Measurements from ENCODE around the gene TADA3. TPM values are rescaled to one million over a fixed set of nuclear protein-coding genes. Genes with fewer than 3 reads are reported as not detected.
A peak's percentile ranks its signal among the peaks of the same experiment; 100 is the strongest.

The TADA3 gene, protein sequence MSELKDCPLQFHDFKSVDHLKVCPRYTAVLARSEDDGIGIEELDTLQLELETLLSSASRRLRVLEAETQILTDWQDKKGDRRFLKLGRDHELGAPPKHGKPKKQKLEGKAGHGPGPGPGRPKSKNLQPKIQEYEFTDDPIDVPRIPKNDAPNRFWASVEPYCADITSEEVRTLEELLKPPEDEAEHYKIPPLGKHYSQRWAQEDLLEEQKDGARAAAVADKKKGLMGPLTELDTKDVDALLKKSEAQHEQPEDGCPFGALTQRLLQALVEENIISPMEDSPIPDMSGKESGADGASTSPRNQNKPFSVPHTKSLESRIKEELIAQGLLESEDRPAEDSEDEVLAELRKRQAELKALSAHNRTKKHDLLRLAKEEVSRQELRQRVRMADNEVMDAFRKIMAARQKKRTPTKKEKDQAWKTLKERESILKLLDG
- 106 TPM for total RNA-seq

DNA sequence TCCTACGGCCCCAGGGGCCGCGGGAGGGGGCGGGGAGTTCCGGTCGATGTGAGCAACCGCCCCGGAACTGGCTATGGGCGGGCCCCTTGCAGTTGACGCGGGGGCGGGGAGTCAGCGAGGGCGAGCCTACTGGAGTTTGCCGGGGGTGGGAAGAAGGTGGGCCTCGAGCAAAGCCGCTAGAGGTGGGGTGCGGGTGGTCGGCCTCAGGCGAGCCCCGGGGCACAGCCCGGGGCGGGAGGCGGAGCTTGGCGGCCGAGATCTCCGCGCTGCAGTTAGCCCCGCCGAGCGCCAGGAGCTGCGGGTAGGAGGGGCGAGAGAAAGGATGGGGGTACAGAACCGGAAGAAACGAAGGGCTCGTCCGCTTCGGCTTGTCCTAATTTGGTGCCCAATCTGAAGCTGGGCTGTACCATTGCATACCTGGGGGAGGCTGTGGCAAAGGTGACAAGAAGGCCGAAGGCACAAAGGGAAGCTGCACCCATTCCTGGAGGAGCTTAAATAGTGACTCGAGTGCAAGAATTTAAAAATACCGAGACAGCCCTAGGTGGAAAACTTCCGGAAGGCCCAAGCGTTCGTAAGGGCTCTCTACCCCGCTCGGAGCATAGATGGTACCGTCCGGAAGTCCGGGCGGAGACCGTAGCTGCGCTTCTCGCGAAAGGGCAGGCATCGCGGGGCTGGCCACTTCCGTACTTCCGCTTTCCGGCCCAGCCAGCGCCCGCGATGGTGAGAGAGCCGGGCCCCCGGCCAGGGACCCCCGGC, at the start of gene TADA3, which contains the start of gene ARPC4:
TADA3 (minus strand) TSS at position 69 of the 756 bp plus-strand sequence. CDS start 1,007 bp downstream, outside the sequence.
ARPC4 (plus strand) TSS at position 678 of the 756 bp plus-strand sequence; CDS start at position 718, 40 bp downstream.
- Histone ChIP-seq H3K36me3 (peaks cover 17 to 24% of the 10 kb centered on the region in 2 donors), H3K27ac (peak within 1 kb of the TSS; percentile 95 to 98), H3K27me3 (no peaks in the 10 kb centered on the region), H3K4me1 (peaks cover 6 to 22% of the 10 kb centered on the region in 2 donors), H3K9me3 (no peaks in the 10 kb centered on the region), H3K4me3 (peak within 1 kb of the TSS; percentile 75 to 84)
- intact Hi-C loops (cut with DNase I) = loop anchor here (1.0 to 5.0 kb wide), 11 partner anchors 18 to 350 kb away; partner anchors contain the start of genes BRPF1, CRELD1, IL17RC and OGG1
- DNase-seq (ENCODE audit: low spot score in 2 of 2) = peak; percentile 71 to 96
- TF ChIP-seq, protein P1, sequence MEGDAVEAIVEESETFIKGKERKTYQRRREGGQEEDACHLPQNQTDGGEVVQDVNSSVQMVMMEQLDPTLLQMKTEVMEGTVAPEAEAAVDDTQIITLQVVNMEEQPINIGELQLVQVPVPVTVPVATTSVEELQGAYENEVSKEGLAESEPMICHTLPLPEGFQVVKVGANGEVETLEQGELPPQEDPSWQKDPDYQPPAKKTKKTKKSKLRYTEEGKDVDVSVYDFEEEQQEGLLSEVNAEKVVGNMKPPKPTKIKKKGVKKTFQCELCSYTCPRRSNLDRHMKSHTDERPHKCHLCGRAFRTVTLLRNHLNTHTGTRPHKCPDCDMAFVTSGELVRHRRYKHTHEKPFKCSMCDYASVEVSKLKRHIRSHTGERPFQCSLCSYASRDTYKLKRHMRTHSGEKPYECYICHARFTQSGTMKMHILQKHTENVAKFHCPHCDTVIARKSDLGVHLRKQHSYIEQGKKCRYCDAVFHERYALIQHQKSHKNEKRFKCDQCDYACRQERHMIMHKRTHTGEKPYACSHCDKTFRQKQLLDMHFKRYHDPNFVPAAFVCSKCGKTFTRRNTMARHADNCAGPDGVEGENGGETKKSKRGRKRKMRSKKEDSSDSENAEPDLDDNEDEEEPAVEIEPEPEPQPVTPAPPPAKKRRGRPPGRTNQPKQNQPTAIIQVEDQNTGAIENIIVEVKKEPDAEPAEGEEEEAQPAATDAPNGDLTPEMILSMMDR (IDR thresholded peaks at IDR 0.05) = peak in 2 of 3 experiments; percentile 7 to 28

DNA sequence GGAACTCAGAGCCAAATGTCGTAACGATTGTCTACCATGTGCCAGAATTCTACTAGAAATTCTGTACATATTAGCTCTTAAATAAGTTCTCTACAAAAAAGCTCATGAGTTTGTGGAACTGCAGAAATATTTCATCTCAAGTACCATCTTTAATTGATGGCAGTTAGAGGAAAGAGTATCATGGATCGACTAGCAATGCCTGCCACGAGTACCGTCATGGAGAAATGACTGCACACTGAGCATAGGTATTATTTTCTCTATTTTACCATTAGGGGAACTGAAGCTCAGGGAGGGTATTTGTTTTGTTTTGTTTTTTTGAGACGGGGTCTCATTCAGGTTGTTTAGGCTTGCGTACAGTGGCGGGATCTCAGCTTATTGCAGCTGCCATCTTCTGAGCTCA, 48.7 kb upstream of the TADA3 start:
- H3K36me3 ChIP-seq = peaks cover 20 to 36% of the 10 kb centered on the region in 2 donors
- no peaks in the 10 kb centered on the region for H3K9me3 ChIP-seq
- TF ChIP-seq, protein P1 (IDR thresholded peaks at IDR 0.05) = no peak
- intact Hi-C loops (cut with DNase I) = loop anchor here (10.0 kb wide), 2 partner anchors 174 to 384 kb away; no protein-coding TSS in a partner anchor
- no peak for DNase-seq (ENCODE audit: low spot score in 2 of 2)
- no peak overlapping the region for H3K27ac ChIP-seq
- no peak overlapping the region for H3K4me3 ChIP-seq
- peaks cover 4 to 9% of the 10 kb centered on the region in 2 donors for H3K4me1 ChIP-seq
- no peaks in the 10 kb centered on the region for H3K27me3 ChIP-seq

DNA sequence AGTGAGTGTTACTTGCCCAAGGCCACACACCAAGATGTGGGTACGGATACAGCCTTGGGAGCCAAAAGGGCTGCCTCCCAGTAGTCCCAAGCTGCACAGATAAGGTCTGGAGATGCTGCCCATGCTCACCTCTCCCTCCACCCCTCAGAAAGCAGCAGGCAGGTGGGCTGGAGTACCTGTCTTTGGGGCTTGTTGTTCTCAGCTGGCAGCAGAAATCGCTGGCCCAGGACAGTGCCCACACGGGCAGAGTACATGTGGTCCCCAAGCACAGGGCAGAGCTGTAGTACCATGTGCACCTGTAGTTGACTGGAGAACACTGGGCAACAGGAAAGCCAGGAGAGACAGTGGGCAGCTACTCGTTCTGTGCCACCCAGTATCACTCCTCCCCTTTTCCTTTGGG, 46.6 kb upstream of the TADA3 start:
- Histone ChIP-seq H3K27me3 (no peaks in the 10 kb centered on the region), H3K4me1 (peaks cover 4 to 9% of the 10 kb centered on the region in 2 donors)
- intact Hi-C loops (cut with DNase I) = no loop called here

DNA sequence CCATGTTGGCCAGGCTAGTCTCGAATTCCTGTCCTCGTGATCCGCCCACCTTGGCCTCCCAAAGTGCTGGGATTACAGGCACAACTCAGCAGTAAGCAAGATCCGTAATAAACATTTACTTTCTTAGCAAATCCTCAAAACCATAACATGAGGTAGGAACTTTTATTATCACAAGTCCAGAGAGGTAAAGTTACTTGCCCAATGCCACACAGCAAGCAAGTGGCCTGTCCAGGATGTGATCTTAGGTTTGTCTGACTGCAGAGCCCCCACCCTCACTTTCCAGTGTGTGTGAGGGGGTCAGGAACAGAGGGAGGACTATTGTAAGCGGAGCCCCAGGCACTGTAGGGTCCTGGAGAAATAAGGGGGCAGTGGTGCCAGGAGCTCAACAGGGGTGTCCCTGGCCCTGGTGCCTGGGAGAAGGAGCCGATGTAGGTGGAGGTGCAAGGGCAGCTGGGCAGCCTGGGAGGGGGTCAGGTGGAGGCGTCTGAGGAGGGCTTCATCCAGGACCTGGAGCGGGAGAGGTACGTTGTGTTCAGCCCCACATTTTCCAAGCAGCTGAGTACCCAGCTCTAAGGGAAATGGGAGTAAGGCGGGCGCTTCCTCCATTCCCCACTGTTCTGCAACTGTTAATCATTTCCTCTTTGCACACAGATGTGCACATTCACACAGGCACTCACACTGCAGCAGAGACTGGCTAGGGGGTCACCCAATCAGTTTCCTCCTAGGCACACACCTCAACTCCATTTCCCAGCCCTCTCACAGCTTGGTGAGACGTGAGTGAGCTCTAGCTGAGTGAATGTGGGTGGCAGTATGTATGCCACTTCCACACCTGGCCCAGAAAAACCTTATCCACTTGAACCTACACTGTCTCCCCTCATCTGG, 45.7 kb upstream of the TADA3 start:
- no peak overlapping the region for H3K27ac ChIP-seq
- no peak for DNase-seq (ENCODE audit: low spot score in 2 of 2)
- TF ChIP-seq, protein P1 (IDR thresholded peaks at IDR 0.05) = no peak
- H3K4me3 ChIP-seq = no peak overlapping the region
- no peaks in the 10 kb centered on the region for H3K9me3 ChIP-seq
- intact Hi-C loops (cut with DNase I) = no loop called here
- H3K27me3 ChIP-seq = no peaks in the 10 kb centered on the region
- H3K36me3 ChIP-seq = peaks cover 43 to 57% of the 10 kb centered on the region in 2 donors
- H3K4me1 ChIP-seq = peaks cover 3 to 7% of the 10 kb centered on the region in 2 donors

More for the DNA sequence above, 46.6 kb upstream of the TADA3 start:
- no peak overlapping the region for H3K4me3 ChIP-seq
- DNase-seq (ENCODE audit: low spot score in 2 of 2) = no peak
- TF ChIP-seq, protein P1 (IDR thresholded peaks at IDR 0.05) = no peak
- no peaks in the 10 kb centered on the region for H3K9me3 ChIP-seq
- H3K27ac ChIP-seq = no peak overlapping the region
- peaks cover 37 to 51% of the 10 kb centered on the region in 2 donors for H3K36me3 ChIP-seq
